Activated naive CD8-positive, alpha-beta T cell treated with anti-CD3 and anti-CD28 coated beads, Interleukin-2, amount 10 ng/mL, durations not matched to agents 7 days and 5 days (primary cell): ENCODE results near the gene MAST3. TPM values are rescaled to one million over a fixed set of nuclear protein-coding genes. Genes with fewer than 3 reads are reported as not detected.
"Not testable (repeated sequence)": the region's sequence is repeated elsewhere in the genome, so short reads cannot be mapped to it uniquely, and the experiment has no call there.

Experiments
- ATAC-seq: fragments of 150-1000 bp; cut with Tn5 transposase; one replicate; pipeline ENCODE4 v1.10.0; 2021; ENCODE audit warnings: low read depth, moderate library complexity
- POLR2A ChIA-PET: fragments of 350-600 bp; sonication (Branson Sonifier 250); formaldehyde crosslinking; loops from one replicate; lab custom pipeline; 2021; ENCODE audit warnings: antibody characterized with exemption; lab: Charles Lee
- DNase-seq: peaks from one replicate; pipeline ENCODE4 v3.0.0; 2021
- H3K27ac Mint-ChIP-seq: one replicate; pipeline ENCODE4 v1.8.0; 2022; ENCODE audit warnings: mild to moderate bottlenecking, mixed read lengths
- H3K27me3 Mint-ChIP-seq: one replicate; pipeline ENCODE4 v1.8.0; 2022; ENCODE audit warnings: mild to moderate bottlenecking, moderate library complexity, mixed read lengths
- H3K36me3 Mint-ChIP-seq: one replicate; pipeline ENCODE4 v1.8.0; 2021; ENCODE audit warnings: mild to moderate bottlenecking, mixed read lengths
- H3K4me1 Mint-ChIP-seq: one replicate; pipeline ENCODE4 v1.8.0; 2021; ENCODE audit warnings: mixed read lengths
- H3K4me3 Mint-ChIP-seq: one replicate; pipeline ENCODE4 v1.8.0; 2022; ENCODE audit warnings: mild to moderate bottlenecking, moderate library complexity, mixed read lengths
- H3K9me3 Mint-ChIP-seq: one replicate; pipeline ENCODE4 v1.8.0; 2021; ENCODE audit warnings: mixed read lengths
- total RNA-seq, 2 experiments: library from RNA; stranded (reverse); gene quantifications; one replicate each; pipeline ENCODE4 v1.2.3, GENCODE V29; 2021

The MAST3 gene
- total RNA-seq, 2 experiments from 2014 or later = 36.7 to 38.3 TPM

DNA sequence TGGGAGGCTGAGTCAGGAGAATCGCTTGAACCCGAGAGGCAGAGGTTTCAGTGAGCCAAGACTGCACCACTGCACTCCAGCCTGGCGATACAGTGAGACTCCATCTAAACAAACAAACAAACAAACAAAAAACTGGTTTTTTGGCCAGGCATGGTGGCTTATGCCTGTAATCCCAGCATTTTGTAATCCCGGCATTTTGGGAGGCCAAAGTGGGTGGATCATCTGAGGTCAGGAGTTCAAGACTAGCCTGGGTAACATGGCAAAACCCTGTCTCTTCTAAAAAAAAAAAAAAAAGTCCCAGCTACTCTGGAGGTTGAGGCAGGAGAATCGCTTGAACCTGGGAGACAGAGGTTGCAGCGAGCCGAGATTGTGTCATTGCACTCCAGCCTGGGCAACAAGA lies 7.7 kb downstream of the MAST3 start:
- not testable (repeated sequence) for H3K27ac Mint-ChIP-seq, H3K27me3 Mint-ChIP-seq, H3K4me3 Mint-ChIP-seq, ATAC-seq, H3K36me3 Mint-ChIP-seq, H3K9me3 Mint-ChIP-seq, DNase-seq
- POLR2A ChIA-PET = interaction anchor here (0.6 to 3.6 kb wide), 4 partner anchors 15 to 107 kb away, joined by 3 to 38 read pairs (median 4); no protein-coding TSS in a partner anchor
- peaks cover 16% of the 10 kb centered on the region for H3K4me1 Mint-ChIP-seq

DNA sequence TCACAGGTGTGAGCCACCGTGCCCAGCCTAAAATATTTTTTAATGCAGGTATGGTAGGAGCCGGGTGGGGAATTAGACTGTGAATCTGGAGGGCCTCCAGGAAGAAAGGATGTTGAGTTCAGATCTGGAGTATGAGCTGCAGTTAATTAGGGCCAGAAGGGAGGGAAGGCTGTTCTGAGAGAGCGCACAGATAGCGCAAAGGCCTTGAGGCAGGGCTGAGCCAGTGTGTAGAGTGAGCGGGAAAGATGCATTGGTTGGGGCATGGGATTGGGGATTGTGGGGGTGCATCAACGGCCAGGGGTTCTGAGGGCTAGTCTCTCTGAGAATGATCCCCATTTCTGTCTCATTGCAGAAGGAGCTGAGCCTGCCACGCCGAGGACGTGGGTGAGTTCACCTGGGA lies 9.7 kb downstream of the MAST3 start:
- H3K4me3 Mint-ChIP-seq = no peak overlapping the region
- H3K4me1 Mint-ChIP-seq = peaks cover 17% of the 10 kb centered on the region
- no peaks in the 10 kb centered on the region for H3K27me3 Mint-ChIP-seq
- DNase-seq = no peak
- H3K36me3 Mint-ChIP-seq = peaks cover 2% of the 10 kb centered on the region
- POLR2A ChIA-PET = no interaction called here
- H3K27ac Mint-ChIP-seq = no peak overlapping the region
- no peak for ATAC-seq
- H3K9me3 Mint-ChIP-seq = no peaks in the 10 kb centered on the region

DNA sequence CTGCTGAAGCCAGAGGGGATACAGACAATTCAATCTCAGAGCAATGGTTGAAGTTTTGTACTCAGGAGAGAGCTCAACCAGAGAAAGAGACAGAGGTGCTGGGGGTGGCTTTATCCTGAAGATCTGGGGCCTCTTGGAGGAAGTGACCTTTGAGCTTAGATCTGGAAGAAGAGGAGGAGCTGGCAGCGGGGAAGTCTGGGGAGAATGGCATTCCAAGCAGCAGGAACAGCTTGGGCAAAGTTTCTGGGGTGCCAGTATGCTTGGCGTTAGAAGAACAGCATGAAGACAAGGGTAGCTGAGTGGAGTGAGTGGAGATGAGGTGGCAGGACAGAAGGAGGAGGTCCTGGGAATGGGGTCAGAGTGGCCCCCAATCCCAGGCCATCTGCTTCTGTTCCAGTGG lies 11.3 kb downstream of the MAST3 start:
- Mint-ChIP-seq H3K36me3 (peaks cover 2% of the 10 kb centered on the region), H3K4me1 (peaks cover 20% of the 10 kb centered on the region), H3K4me3 (peak overlapping the region; percentile 68), H3K27ac (peak overlapping the region; percentile 65), H3K27me3 (no peaks in the 10 kb centered on the region), H3K9me3 (no peaks in the 10 kb centered on the region)
- POLR2A ChIA-PET = interaction anchor here (2.4 to 3.2 kb wide), 3 partner anchors 11 to 21 kb away, joined by 9 to 21 read pairs (median 15); partner anchors contain the start of gene IL12RB1
- DNase-seq (no peak), ATAC-seq (no peak)

DNA sequence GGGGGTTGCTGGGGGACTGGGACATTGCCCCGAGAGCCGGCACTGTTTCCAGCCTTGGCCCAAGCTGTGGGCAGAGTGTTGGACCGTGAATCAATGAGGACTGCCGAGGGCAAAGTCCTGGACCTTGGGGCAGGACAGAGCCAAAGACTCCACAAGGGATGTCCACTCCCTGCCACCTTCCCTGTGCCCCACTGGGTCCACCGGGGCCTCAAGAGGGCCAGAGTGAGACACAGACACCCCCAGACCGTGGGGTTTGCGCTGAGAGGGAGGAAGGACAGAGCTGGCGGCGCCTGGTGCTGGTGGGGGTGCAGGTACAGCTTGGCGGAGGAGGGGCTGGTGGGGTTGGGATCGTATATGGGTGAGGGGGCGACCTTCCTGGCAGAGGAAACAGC lies 11.8 kb downstream of the MAST3 start:
- H3K27ac Mint-ChIP-seq = peak overlapping the region; percentile 42
- peaks cover 19% of the 10 kb centered on the region for H3K4me1 Mint-ChIP-seq
- peak overlapping the region; percentile 68 for H3K4me3 Mint-ChIP-seq

DNA sequence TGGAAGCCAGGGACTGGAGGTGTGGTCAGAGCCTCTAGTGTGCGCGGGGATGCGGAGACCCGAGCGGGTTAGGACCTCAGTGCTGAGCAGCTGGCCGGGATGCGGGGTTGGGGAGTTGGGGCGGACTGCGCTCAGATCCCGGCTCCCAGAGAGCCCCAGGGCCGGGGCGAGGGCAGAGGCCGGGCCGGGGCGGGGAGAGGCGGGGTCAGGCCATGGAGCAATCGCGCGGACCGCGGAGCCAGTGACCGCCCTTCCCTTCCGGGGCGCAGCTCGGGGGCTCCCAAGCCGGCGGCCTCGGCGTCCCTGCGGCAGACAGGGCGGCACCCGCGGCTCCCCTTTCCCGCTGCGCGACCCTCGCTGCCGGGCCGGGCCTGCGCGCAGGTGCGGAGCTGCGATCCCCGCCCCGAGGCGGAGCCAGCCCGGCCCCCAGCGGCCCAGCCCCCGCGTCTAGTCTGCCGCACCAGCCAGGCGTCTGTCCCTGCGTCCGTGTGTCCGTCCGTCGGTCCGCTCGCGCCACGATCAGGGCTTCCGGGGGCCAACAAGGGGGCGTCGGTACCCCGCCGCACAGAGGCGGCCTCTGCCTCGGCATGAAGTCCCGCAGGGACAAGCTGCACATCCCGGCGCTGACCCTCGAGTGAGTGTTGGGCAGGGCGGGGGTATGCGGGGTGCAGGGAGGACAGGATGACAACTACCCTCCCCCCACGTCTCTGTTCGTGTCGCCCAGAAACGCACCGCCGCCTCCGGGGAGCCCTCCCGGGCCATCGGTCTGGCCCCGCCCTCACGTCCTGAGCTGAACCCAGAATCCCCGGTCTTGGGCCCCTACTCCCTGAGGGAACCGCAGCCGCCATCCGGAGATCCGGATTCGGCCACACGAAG lies 12.4 kb downstream of the MAST3 start:
- POLR2A ChIA-PET = interaction anchor here (0.9 to 3.2 kb wide), 8 partner anchors 10 to 102 kb away, joined by 3 to 21 read pairs (median 5); partner anchors contain the start of gene IL12RB1

More for the DNA sequence above, 11.8 kb downstream of the MAST3 start:
- POLR2A ChIA-PET = interaction anchor here (1.2 to 3.2 kb wide), 4 partner anchors 10 to 71 kb away, joined by 4 to 21 read pairs (median 12); partner anchors contain the start of gene IL12RB1
- Mint-ChIP-seq H3K27me3 (no peaks in the 10 kb centered on the region), H3K36me3 (peaks cover 2% of the 10 kb centered on the region), H3K9me3 (no peaks in the 10 kb centered on the region)
- DNase-seq (no peak), ATAC-seq (no peak)

DNA sequence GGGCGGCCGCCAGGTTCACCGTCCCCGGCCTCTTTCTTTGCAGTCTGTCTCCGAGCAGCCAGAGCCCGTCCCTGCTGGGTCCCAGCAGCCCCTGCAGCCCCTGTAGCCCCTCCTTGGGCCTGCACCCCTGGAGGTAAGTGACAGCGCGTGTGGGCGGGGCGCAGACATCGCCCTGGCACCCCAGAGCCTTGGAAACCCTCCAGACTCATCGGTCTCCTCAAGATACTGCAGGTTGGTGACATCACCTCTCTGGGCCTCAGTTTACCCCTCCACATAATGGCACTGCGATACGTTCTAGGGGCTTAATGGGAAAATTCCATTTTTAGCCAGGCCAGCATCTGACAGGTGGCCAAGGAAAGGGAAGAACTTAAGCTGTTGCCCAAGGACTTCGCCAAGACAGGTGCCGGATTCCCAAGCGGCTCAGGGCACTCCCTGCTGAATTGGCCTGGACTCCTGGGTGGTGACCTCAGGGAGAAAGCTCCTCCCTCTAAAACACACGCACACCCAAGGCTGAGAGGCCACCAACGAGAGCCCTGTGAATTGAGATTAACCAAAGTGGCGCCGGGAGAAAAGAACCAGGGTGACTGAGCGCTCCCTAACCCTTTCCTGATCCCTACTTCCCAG lies 13.1 kb downstream of the MAST3 start:
- no peak for DNase-seq
- H3K4me3 Mint-ChIP-seq = peak overlapping the region; percentile 75
- H3K4me1 Mint-ChIP-seq = peaks cover 18% of the 10 kb centered on the region
- no peaks in the 10 kb centered on the region for H3K9me3 Mint-ChIP-seq
- POLR2A ChIA-PET = interaction anchor here (0.9 to 3.2 kb wide), 8 partner anchors 9 to 103 kb away, joined by 3 to 21 read pairs (median 5); partner anchors contain the start of gene IL12RB1
- no peak for ATAC-seq
- H3K27me3 Mint-ChIP-seq = no peaks in the 10 kb centered on the region
- peaks cover 4% of the 10 kb centered on the region for H3K36me3 Mint-ChIP-seq
- peak overlapping the region; percentile 45 for H3K27ac Mint-ChIP-seq

More for the DNA sequence above, 12.4 kb downstream of the MAST3 start:
- Mint-ChIP-seq H3K27ac (peak overlapping the region; percentile 45), H3K4me1 (peaks cover 15% of the 10 kb centered on the region), H3K9me3 (no peaks in the 10 kb centered on the region), H3K27me3 (no peaks in the 10 kb centered on the region), H3K4me3 (peak overlapping the region; percentile 75), H3K36me3 (peaks cover 4% of the 10 kb centered on the region)
- DNase-seq = peak; percentile 75
- ATAC-seq = peak; percentile 77

DNA sequence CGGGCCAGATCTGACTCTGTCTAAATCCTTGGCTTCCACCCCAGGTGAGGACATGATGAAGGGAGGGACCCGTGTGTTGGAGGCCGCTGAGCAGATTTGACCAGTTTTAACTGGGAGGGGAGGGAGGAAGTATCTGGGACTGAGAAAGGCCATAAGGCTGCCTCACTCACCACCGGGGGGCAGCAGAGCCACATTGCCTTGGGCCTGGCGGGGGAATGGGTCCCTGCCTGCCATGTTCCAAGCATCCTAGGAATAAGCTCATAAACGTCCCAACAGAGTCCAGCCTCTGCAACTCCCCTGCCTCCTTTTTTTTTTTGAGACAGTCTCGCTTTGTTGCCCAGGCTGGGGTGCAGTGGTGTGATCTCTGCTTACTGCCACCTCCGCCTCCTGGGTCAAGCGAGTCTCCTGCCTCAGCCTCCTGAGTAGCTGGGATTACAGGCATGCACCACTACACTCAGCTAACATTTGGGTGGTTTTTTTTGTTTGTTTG lies 15.5 kb downstream of the MAST3 start:
- POLR2A ChIA-PET = interaction anchor here (0.6 to 1.2 kb wide), 3 partner anchors 16 to 41 kb away, joined by 3 to 5 read pairs (median 3); partner anchors contain the start of gene MAST3
- Mint-ChIP-seq H3K27ac (no peak overlapping the region), H3K27me3 (no peaks in the 10 kb centered on the region), H3K36me3 (peaks cover 4% of the 10 kb centered on the region), H3K9me3 (no peaks in the 10 kb centered on the region), H3K4me1 (peaks cover 22% of the 10 kb centered on the region), H3K4me3 (no peak overlapping the region)
- DNase-seq (peak; percentile 86), ATAC-seq (peak; percentile 42)

DNA sequence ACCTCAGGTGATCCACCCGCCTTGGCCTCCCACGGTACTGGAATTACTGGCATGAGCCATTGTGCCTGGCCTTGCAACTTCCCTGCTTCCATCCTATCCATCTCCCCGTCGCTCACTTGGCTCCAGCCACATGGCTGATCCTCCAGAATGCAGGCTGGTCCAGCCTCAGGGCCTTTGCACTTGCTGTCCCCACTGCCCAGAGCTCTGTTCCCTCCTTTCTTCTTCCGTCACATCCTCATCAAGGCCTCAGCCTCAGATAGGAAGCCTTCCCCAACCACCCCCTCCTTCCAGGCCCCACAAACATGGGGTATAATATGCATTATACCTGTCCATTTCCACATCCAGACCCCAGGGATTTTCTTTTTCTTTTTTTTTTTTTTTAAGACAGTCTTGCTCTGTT lies 16.2 kb downstream of the MAST3 start:
- DNase-seq = no peak
- ATAC-seq = no peak
- Mint-ChIP-seq H3K4me1 (peaks cover 25% of the 10 kb centered on the region), H3K27ac (no peak overlapping the region), H3K36me3 (peaks cover 4% of the 10 kb centered on the region), H3K27me3 (no peaks in the 10 kb centered on the region), H3K4me3 (no peak overlapping the region), H3K9me3 (no peaks in the 10 kb centered on the region)
- POLR2A ChIA-PET = interaction anchor here (1.2 kb wide), 2 partner anchors 17 to 39 kb away, joined by 3 read pairs; partner anchors contain the start of gene MAST3

DNA sequence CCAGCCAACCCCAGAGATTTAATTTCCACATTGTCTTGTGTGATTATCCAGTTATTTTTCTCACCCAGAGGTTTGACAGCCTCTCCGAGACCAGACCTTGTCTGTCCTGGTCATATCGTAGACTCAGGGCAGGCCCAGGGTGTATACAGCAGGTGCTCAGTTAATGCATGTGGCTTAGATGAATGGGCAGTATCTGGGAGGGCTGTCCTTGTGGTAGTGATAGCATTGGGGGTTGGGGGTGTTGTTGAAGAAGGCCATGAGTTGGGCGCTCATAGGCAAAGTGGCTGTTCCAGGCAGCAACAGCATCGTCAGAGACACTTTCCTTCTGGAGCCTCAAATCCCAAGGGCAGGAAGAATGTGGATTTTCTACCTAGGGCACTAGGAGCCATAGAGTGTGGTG lies 16.9 kb downstream of the MAST3 start:
- Mint-ChIP-seq H3K9me3 (no peaks in the 10 kb centered on the region), H3K4me3 (no peak overlapping the region), H3K27ac (no peak overlapping the region), H3K36me3 (peaks cover 4% of the 10 kb centered on the region), H3K27me3 (no peaks in the 10 kb centered on the region), H3K4me1 (peaks cover 26% of the 10 kb centered on the region)
- ATAC-seq = no peak
- POLR2A ChIA-PET = no interaction called here
- DNase-seq = no peak

DNA sequence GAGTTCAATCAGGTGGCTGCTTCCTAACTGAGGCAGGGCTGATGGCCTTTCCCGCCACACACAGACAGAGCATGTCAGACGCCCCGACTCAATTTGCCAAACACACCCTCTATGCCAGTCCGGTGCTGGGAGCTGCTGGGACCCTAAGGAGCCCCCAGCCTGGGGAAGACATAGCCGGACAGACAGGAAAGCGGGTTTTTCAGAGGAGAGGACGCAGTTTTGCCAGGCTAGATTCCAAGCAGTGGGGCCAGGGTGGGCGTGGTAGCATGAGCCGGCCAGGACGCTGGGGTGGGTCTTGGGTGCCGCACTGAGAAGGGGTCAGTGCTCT lies 19.8 kb downstream of the MAST3 start:
- Mint-ChIP-seq H3K4me3 (peak overlapping the region; percentile 71), H3K4me1 (peaks cover 32% of the 10 kb centered on the region), H3K27ac (peak overlapping the region; percentile 42), H3K9me3 (no peaks in the 10 kb centered on the region), H3K36me3 (peaks cover 4% of the 10 kb centered on the region), H3K27me3 (no peaks in the 10 kb centered on the region)
- DNase-seq (peak; percentile 42), ATAC-seq (no peak)
- POLR2A ChIA-PET = interaction anchor here (0.6 to 3.7 kb wide), 5 partner anchors 26 to 246 kb away, joined by 3 to 29 read pairs (median 8); partner anchors contain the start of genes PIK3R2 and SLC5A5

DNA sequence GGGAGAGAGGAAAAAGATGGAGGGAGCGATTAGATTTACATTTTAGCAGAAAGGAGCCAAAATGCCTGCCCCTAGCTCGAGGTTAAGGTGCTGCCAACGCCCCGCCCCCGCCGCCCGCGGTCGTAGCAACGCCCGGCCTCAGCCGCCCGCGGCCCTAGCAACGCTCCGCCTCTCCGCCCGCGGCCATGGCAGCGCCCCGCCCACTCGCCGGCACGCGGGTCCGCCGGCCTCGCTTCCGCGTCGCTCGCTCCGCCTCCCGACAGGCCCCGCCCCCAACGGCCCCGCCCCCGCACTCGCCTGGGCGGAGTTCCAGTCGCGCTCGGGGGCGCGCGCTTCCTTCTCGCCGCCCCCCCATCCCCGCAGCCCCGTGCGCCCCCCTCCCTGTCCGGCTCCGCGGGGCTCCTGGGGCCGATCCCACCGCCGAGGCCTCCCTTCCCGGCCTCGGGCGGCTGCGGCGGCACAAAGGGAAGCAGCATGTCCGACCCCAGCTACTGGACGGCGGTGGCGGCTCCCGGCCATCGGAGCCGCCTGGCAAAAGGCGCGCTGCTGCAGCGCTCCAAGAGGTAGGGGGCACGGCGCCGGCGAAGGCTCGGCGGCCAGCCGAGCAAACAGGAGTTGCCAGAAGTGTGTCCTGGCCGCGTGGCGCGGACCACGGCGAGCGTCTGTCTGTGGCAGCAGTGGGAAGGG lies 20.3 kb downstream of the MAST3 start:
- Mint-ChIP-seq H3K27ac (peak overlapping the region; percentile 97), H3K36me3 (peaks cover 7% of the 10 kb centered on the region), H3K9me3 (no peaks in the 10 kb centered on the region), H3K27me3 (no peaks in the 10 kb centered on the region), H3K4me1 (peaks cover 29% of the 10 kb centered on the region), H3K4me3 (peak overlapping the region; percentile 88)
- POLR2A ChIA-PET = interaction anchor here (0.6 to 3.7 kb wide), 7 partner anchors 10 to 246 kb away, joined by 3 to 29 read pairs (median 3); partner anchors contain the start of genes PIK3R2 and SLC5A5
- peak; percentile 100 for DNase-seq
- ATAC-seq = peak; percentile 62

DNA sequence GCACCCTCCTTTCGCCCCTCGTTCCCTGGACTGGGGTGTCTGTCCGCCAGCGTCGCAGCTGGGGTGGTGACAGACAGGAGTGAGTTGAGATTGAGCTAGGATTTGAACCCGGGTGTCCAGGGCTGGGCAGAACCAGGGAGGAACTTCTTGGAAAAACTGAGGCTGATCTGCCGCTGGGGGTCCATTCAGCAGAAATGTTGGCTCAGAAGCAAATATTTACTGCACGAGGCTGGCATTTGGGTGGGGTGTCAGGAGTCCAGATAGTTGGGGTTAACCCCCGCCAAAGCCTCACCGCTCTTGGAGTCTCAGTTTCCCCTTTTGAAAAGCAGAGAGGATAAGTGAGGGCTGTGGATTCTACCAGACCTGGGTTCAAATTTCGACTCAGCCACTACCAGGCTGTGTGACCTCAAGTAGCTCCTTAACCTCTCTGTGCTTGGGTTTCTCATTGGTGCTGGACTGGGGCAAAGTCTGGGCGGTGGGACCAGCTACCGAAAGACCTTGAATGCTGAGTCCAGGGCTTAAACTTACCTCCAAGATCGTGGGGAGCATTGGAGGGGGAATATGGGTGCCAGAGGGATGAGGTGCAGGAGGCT lies 20.9 kb downstream of the MAST3 start:
- Mint-ChIP-seq H3K4me1 (peaks cover 28% of the 10 kb centered on the region), H3K9me3 (no peaks in the 10 kb centered on the region), H3K27me3 (no peaks in the 10 kb centered on the region), H3K36me3 (peaks cover 7% of the 10 kb centered on the region), H3K27ac (peak overlapping the region; percentile 97), H3K4me3 (peak overlapping the region; percentile 88)
- no peak for ATAC-seq
- POLR2A ChIA-PET = interaction anchor here (0.6 to 3.7 kb wide), 8 partner anchors 10 to 86 kb away, joined by 3 to 29 read pairs (median 3); partner anchors contain the start of genes MAST3, PIK3R2 and RAB3A
- no peak for DNase-seq
